GM12873 (cell line): ENCODE results near the gene OBP2B.

Experiments used
- TF ChIP-seq, protein P1 (sequence below): IDR thresholded peaks from 2 replicates; pipeline ENCODE4 v1.5.1; 2012; ENCODE audit warnings: low read depth, mild to moderate bottlenecking, moderate library complexity, low read length, control low read depth; ENCODE audit not compliant: insufficient read depth; ENCODE audit errors: missing control alignments

OBP2B gene

DNA sequence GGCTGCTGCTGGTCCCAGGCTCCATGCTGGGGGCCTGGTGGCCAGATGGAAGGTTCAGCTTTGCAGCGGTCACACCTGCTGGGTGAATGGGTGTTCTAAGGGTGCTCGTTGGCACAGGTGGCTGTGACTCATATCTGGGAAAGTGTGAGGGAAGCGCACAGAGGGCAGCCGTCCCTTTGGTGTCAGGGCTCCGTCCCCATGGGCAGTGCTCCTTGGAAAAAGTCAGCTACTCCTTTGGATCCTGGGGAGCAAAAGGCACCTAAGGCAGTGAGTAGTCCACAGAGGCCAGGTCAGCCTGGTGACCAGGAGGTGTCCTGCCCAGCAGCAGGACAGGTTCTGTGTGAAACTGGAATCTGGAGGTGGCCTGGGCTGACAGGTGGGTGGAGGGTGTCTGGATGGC, 26.9 kb downstream of the OBP2B start:
- TF ChIP-seq, protein P1, sequence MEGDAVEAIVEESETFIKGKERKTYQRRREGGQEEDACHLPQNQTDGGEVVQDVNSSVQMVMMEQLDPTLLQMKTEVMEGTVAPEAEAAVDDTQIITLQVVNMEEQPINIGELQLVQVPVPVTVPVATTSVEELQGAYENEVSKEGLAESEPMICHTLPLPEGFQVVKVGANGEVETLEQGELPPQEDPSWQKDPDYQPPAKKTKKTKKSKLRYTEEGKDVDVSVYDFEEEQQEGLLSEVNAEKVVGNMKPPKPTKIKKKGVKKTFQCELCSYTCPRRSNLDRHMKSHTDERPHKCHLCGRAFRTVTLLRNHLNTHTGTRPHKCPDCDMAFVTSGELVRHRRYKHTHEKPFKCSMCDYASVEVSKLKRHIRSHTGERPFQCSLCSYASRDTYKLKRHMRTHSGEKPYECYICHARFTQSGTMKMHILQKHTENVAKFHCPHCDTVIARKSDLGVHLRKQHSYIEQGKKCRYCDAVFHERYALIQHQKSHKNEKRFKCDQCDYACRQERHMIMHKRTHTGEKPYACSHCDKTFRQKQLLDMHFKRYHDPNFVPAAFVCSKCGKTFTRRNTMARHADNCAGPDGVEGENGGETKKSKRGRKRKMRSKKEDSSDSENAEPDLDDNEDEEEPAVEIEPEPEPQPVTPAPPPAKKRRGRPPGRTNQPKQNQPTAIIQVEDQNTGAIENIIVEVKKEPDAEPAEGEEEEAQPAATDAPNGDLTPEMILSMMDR: no peak

DNA sequence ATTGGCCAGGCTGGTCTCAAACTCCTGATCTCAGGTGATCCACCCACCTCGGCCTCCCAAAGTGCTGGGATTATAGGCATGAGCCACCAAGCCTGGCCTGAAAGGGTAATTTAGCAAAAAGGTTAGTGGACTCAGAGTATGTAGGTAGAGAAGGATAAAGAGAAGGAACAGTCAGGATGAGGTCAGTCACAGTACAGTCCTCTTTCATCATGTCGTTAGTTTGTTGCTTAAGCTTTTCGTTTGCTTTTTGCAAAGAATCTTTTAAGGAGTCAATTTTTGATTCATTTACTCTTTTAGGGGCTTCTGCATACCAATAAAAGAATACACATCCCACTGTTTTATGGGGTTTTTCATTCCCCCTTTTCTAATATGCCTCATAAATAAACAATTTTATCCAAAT, 27.5 kb downstream of the OBP2B start:
- TF ChIP-seq, protein P1: no peak

DNA sequence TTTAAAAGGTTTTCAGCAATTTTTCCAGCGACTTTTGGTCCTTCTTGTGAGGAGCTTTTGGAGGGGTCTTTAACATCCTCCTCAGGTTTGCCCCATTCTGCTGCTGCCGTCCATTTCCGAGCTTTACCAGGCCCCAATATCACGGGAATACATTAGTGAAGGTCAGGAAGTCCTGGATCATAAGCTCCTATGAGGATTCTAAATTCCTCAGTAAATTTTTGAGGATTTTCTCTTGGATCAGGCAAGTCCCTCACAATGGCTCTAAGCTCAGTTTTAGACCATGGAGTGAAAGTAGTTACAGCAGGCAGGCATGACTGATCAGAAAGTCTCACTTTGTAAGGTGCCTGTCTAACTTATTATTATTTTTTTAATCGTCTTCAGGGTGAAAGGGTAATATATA, 28.1 kb downstream of the OBP2B start:
- TF ChIP-seq, protein P1: no peak

DNA sequence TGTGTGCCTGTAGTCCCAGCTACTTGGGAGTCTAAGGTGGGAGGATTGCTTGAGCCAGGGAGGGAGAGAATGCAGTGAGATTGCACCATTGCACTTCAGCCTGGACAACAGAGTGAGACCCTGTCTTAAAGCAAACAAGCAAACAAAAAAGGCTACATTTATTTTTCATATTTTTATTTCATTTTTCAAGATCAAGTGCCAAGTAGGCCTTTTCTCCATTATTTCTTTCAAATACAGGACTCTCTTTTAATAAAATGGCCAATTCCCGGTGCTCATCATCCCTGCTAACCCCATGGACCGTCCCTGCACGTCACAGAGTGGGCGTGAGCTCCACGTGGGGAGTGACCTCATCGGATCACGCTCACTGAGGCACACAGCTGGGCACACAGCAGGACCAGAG, 36.0 kb downstream of the OBP2B start:
- TF ChIP-seq, protein P1: no peak

DNA sequence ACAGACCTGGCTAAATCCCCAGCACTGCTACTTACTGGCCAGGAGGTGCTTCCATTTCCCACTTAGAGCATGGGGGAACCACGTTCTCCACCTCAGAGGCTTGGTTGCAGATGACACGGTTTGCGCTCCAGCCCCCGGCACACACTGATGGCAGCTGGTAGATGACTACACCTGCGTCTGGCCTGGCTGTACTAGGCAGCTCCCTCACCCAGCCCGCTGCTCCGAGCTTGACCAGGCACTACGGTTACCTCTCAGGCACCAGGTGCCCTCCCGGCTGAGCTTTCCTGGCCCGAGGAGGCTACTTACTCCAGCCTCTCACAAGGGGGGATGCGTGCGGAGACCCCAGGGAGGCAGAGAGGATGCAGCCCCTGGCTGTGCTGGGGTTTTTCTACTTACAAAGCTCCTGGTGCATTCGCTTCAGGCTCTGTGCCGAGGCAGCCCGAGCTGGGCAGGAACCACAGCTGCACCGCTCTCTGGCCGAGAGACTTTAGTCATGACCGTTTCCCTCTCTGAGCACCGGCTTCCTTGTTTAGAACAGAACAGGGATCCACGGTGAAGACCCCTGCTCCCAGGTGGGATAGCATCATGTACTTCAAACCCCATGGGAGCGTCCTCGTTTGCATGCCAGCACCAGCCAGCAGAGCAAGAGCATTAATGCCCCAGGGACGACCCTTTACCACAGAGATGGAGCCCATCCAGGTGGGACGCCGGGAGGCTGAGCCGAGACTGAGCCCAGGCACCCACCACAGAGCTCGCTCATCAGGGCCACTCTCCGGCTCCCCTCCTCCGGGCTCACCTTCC, 37.7 kb downstream of the OBP2B start:
- TF ChIP-seq, protein P1: no peak

DNA sequence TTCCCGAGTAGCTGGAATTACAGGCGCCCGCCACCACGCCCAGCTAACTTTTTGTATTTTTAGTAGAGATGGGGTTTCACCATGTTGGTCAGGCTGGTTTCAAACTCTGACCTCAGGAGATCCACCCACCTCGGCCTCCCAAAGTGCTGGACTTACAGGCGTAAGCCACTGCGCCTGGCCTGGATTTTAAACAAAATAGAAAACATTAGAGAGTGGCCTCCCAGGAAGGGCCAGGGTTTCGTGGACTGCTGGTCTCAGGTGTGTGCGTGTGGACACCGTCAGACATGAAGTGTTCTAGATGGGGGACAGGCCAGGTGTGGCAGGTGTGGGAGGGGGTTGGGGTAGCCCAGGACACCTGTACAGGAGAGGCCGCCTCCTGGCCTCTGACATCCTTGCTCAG, 38.3 kb downstream of the OBP2B start:
- TF ChIP-seq, protein P1: no peak

DNA sequence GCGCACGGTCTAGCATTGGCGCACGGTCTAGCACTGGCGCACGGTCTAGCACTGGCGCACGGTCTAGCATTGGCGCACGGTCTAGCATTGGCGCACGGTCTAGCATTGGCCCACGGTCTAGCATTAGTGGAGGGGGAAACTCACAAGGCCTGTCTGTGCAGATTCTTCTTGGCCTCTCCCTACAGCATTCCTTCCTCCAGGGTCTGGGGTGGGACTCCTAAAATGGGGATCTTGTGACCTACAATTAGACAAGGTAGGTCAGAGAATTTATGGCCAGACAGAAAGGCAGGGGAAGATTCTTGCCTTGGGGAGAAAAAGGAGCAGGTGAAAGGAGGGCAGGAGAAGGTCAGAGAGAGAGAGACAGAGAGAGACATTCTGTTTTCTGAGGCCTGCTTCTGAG, 39.9 kb downstream of the OBP2B start:
- TF ChIP-seq, protein P1: no peak
